ENCODE data around the gene PMM1. TPM values are rescaled to one million over a fixed set of nuclear protein-coding genes. Genes with fewer than 3 reads are reported as not detected.

PMM1 gene
- total RNA-seq, 1 experiment from 2014 or later, result 18.6 TPM

GRCh38 chr22:41563051-41563711 lies 26.5 kb downstream of the PMM1 start:
- intact Hi-C loops (cut with micrococcal nuclease), result no loop called here
- TF ChIP-seq EZH2 (IDR thresholded peaks at IDR 0.05; ENCODE audit: low read length, unreplicated experiment) (no peak), EZH2phosphoT487 (IDR thresholded peaks at IDR 0.05; ENCODE audit: borderline replicate concordance, low read length) (no peak), CTCF (conservative IDR thresholded peaks at IDR 0.05; ENCODE audit: low read depth, low read length) (no peak)
- Histone ChIP-seq H3K27ac (ENCODE audit: low read length) (no peak overlapping the region), H4K20me1 (ENCODE audit: low read length) (no peaks in the 10 kb centered on the region), H3K36me3 (ENCODE audit: low read depth, low read length) (no peaks in the 10 kb centered on the region), H3K9me3 (ENCODE audit: low read length) (no peaks in the 10 kb centered on the region), H3K9ac (ENCODE audit: low read length) (no peak overlapping the region), H2AFZ (ENCODE audit: low read length) (peak overlapping the region; percentile 18; the same call in 1 of the 2 replicates), H3K27me3 (ENCODE audit: low read length) (no peaks in the 10 kb centered on the region), H3K9me2 (replicated peaks; ENCODE audit: low read length) (no peaks in the 10 kb centered on the region), H3K79me2 (ENCODE audit: low read length) (no peaks in the 10 kb centered on the region), H3K4me3 (ENCODE audit: low read length) (peak overlapping the region; percentile 37; the same call in 1 of the 2 replicates), H3K4me1 (ENCODE audit: insufficient read depth, low read length) (peaks cover 26% of the 10 kb centered on the region), H3F3A (ENCODE audit: low read length, unreplicated experiment) (no peaks in the 10 kb centered on the region), H3K4me2 (ENCODE audit: low read length) (peak overlapping the region; percentile 73)
- CTCF ChIA-PET, result no interaction called here
- DNase-seq (peak; percentile 60), ATAC-seq (peak; percentile 37)
- BruUV-seq (replicated peaks), result no TSS peak
- POLR2A ChIA-PET (ENCODE audit: unreplicated experiment), result no interaction called here

GRCh38 chr22:41562461-41562860 lies 27.2 kb downstream of the PMM1 start:
- Histone ChIP-seq H3F3A (ENCODE audit: low read length, unreplicated experiment) (no peaks in the 10 kb centered on the region), H3K9me3 (ENCODE audit: low read length) (no peaks in the 10 kb centered on the region), H3K9me2 (replicated peaks; ENCODE audit: low read length) (no peaks in the 10 kb centered on the region), H3K4me3 (ENCODE audit: low read length) (no peak overlapping the region), H3K27me3 (ENCODE audit: low read length) (no peaks in the 10 kb centered on the region), H3K36me3 (ENCODE audit: low read depth, low read length) (no peaks in the 10 kb centered on the region), H3K79me2 (ENCODE audit: low read length) (no peaks in the 10 kb centered on the region), H3K4me2 (ENCODE audit: low read length) (no peak overlapping the region), H4K20me1 (ENCODE audit: low read length) (no peaks in the 10 kb centered on the region), H3K4me1 (ENCODE audit: insufficient read depth, low read length) (peaks cover 26% of the 10 kb centered on the region), H3K27ac (ENCODE audit: low read length) (no peak overlapping the region), H2AFZ (ENCODE audit: low read length) (no peak overlapping the region), H3K9ac (ENCODE audit: low read length) (no peak overlapping the region)
- BruUV-seq (replicated peaks), result no TSS peak
- TF ChIP-seq EZH2 (IDR thresholded peaks at IDR 0.05; ENCODE audit: low read length, unreplicated experiment), result no peak
- TF ChIP-seq EZH2phosphoT487 (IDR thresholded peaks at IDR 0.05; ENCODE audit: borderline replicate concordance, low read length), result no peak
- no peak for TF ChIP-seq CTCF (conservative IDR thresholded peaks at IDR 0.05; ENCODE audit: low read depth, low read length)
- ChIA-PET CTCF (no interaction called here), POLR2A (ENCODE audit: unreplicated experiment) (no interaction called here)
- intact Hi-C loops (cut with micrococcal nuclease), result no loop called here
- ATAC-seq, result no peak
- DNase-seq, result no peak

- H3K9me2 ChIP-seq (replicated peaks; ENCODE audit: low read length), result no peaks in the 10 kb centered on the region
- H3K79me2 ChIP-seq (ENCODE audit: low read length), result no peaks in the 10 kb centered on the region
- H2AFZ ChIP-seq (ENCODE audit: low read length), result no peak overlapping the region
- H3K27me3 ChIP-seq (ENCODE audit: low read length), result no peaks in the 10 kb centered on the region
- no peak for TF ChIP-seq EZH2phosphoT487 (IDR thresholded peaks at IDR 0.05; ENCODE audit: borderline replicate concordance, low read length)
- TF ChIP-seq EZH2 (IDR thresholded peaks at IDR 0.05; ENCODE audit: low read length, unreplicated experiment), result no peak
- TF ChIP-seq CTCF (conservative IDR thresholded peaks at IDR 0.05; ENCODE audit: low read depth, low read length), result no peak
- H3K4me2 ChIP-seq (ENCODE audit: low read length), result no peak overlapping the region
- ChIA-PET CTCF (no interaction called here), POLR2A (ENCODE audit: unreplicated experiment) (no interaction called here)
- no peaks in the 10 kb centered on the region for H4K20me1 ChIP-seq (ENCODE audit: low read length)
- no peaks in the 10 kb centered on the region for H3K9me3 ChIP-seq (ENCODE audit: low read length)
- H3K4me3 ChIP-seq (ENCODE audit: low read length), result no peak overlapping the region
- peaks cover 26% of the 10 kb centered on the region for H3K4me1 ChIP-seq (ENCODE audit: insufficient read depth, low read length)
- no peaks in the 10 kb centered on the region for H3K36me3 ChIP-seq (ENCODE audit: low read depth, low read length)
- H3K9ac ChIP-seq (ENCODE audit: low read length), result no peak overlapping the region
- H3K27ac ChIP-seq (ENCODE audit: low read length), result no peak overlapping the region
- intact Hi-C loops (cut with micrococcal nuclease), result no loop called here
- no TSS peak for BruUV-seq (replicated peaks)
- DNase-seq (no peak), ATAC-seq (no peak)
- H3F3A ChIP-seq (ENCODE audit: low read length, unreplicated experiment), result no peaks in the 10 kb centered on the region
These were observed 27.9 kb downstream of the PMM1 start for GRCh38 chr22:41561788-41562187.

Measured in PC-3 (cell line).